Stimulated activated memory B cell treated with anti-CD40 and anti-IgM and Interleukin-4, amounts not matched to agents 10 μg/mL and 1 μg/mL and 100 μg/mL, for 72 hours (primary cell): ENCODE measurements around the gene MBNL2.

Experiments
- ATAC-seq: fragments of 150-1000 bp; cut with Tn5 transposase; 2 replicates; pipeline ENCODE4 v1.10.0; 2021
- H3K27ac Mint-ChIP-seq: one replicate; pipeline ENCODE4 v1.8.0; 2022; ENCODE audit warnings: mild to moderate bottlenecking, mixed read lengths
- H3K27me3 Mint-ChIP-seq: one replicate; pipeline ENCODE4 v1.8.0; 2022; ENCODE audit warnings: mixed read lengths
- H3K36me3 Mint-ChIP-seq: one replicate; pipeline ENCODE4 v1.8.0; 2022; ENCODE audit warnings: mixed read lengths
- H3K4me1 Mint-ChIP-seq: one replicate; pipeline ENCODE4 v1.8.0; 2022; ENCODE audit warnings: mixed read lengths
- H3K4me3 Mint-ChIP-seq: one replicate; pipeline ENCODE4 v1.8.0; 2022; ENCODE audit warnings: mild to moderate bottlenecking, moderate library complexity, mixed read lengths
- H3K9me3 Mint-ChIP-seq: one replicate; pipeline ENCODE4 v1.8.0; 2022; ENCODE audit warnings: mixed read lengths

MBNL2 gene

GRCh38 chr13:97298816-97299215 lies 76.7 kb downstream of the MBNL2 start:
- Mint-ChIP-seq H3K27me3 (no peaks in the 10 kb centered on the region), H3K4me1 (peaks cover 36% of the 10 kb centered on the region), H3K36me3 (peaks cover 19% of the 10 kb centered on the region), H3K27ac (no peak overlapping the region), H3K4me3 (no peak overlapping the region), H3K9me3 (no peaks in the 10 kb centered on the region)
- ATAC-seq, result no peak

DNA sequence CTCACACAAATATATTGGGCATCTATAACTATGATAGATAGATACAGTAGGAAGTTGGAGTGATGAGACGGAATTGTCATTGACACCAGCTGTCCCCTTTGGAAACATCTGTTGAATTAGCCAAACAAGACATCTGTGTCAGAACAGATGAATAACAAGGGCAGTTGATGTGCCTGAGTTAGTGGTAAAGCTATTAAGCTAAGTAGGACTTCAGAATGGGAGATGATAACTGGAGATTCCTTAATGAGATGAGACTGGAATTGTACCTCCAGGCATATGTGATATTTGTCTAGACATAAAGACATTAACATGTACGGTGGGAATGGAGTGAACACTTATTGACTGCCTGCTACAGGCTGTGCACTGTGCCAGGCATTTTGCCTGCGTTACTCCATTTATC lies 78.7 kb downstream of the MBNL2 start:
- H3K27ac Mint-ChIP-seq, result no peak overlapping the region
- H3K36me3 Mint-ChIP-seq, result peaks cover 13% of the 10 kb centered on the region
- no peaks in the 10 kb centered on the region for H3K9me3 Mint-ChIP-seq
- H3K4me3 Mint-ChIP-seq, result no peak overlapping the region
- peaks cover 16% of the 10 kb centered on the region for H3K4me1 Mint-ChIP-seq
- no peak for ATAC-seq
- H3K27me3 Mint-ChIP-seq, result no peaks in the 10 kb centered on the region

DNA sequence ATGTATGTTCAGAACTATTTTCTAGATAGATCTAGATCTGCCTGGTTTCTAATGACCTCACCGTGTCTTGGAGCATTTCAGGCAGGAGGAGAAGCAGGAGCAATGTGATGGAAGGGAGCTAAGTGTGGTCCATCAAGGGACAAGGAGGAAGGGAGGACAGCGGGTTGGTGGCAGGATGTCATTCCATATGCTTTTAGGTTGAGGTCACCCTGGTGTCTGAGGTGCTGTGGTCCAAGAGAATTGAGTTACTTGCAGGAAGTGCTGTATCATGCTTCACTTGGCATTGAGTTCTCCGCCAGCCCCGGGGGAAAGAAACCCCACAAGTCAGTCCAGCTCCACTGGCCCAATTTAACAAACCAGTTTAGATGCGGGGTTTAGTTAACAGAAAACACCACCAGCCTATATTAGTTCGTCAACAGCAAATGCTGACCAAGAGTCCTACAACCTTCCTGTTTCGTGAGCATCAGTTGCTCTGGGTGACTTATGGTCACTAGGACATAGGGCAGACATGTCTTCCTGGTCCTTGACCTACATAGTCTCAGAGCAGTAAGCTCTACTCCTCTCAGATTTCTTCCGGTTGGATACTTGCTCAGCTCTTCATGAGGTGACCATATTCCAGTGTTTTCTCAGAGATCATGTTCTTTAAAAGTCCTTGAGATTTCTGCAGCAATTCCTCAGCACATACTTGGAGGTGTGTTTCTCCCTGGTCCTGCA lies 79.4 kb downstream of the MBNL2 start:
- no peak overlapping the region for H3K27ac Mint-ChIP-seq
- peaks cover 20% of the 10 kb centered on the region for H3K36me3 Mint-ChIP-seq
- no peaks in the 10 kb centered on the region for H3K9me3 Mint-ChIP-seq
- no peak overlapping the region for H3K4me3 Mint-ChIP-seq
- no peaks in the 10 kb centered on the region for H3K27me3 Mint-ChIP-seq
- H3K4me1 Mint-ChIP-seq, result peaks cover 23% of the 10 kb centered on the region
- no peak for ATAC-seq

DNA sequence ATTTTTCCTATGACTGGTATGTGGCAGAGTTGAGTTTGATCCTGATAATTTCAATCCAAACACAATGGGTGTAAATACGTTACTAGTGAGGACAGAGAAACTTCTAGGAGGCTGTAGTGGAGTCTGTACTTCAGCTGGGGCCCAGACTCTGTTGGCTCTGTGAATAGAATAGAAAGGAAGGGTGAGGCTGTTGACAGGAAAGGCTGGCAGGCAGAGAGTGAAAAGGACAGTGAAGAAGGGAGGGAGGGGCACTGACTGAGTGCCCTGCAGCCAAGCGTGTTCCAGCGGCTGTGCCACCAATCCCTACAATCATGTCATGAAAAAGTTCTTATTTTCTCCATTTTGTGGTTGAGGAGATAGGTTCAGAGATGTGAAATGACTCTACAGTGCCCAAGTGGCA lies 80.5 kb downstream of the MBNL2 start:
- Mint-ChIP-seq H3K9me3 (no peaks in the 10 kb centered on the region), H3K4me1 (peaks cover 17% of the 10 kb centered on the region), H3K4me3 (no peak overlapping the region), H3K36me3 (peaks cover 15% of the 10 kb centered on the region), H3K27me3 (no peaks in the 10 kb centered on the region), H3K27ac (no peak overlapping the region)
- ATAC-seq, result no peak

- H3K27ac Mint-ChIP-seq, result no peak overlapping the region
- no peaks in the 10 kb centered on the region for H3K27me3 Mint-ChIP-seq
- no peak for ATAC-seq
- H3K4me3 Mint-ChIP-seq, result no peak overlapping the region
- H3K4me1 Mint-ChIP-seq, result peaks cover 14% of the 10 kb centered on the region
- no peaks in the 10 kb centered on the region for H3K9me3 Mint-ChIP-seq
- H3K36me3 Mint-ChIP-seq, result peaks cover 28% of the 10 kb centered on the region
These were observed 84.0 kb downstream of the MBNL2 start for GRCh38 chr13:97306106-97306505.

DNA sequence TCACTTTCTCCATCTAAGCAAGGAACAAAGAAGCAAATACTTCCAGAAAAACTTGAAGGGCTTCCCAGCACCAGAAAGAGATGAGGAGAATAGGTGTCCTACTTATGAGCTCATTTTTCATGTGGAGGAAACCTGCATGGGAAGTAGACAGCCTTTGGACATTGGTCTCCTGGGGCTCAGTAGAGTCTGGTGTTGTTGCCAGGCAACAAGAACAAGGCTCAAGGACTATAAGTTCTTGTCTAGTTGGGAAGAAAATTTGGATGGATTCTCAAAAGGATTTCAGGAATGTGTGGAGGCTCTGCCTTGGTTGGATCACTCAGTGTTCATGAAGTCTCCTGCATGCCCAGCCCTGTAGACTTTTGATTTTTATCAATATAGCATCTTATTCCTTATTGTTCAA lies 84.5 kb downstream of the MBNL2 start:
- peaks cover 30% of the 10 kb centered on the region for H3K36me3 Mint-ChIP-seq
- H3K4me3 Mint-ChIP-seq, result no peak overlapping the region
- no peak for ATAC-seq
- no peak overlapping the region for H3K27ac Mint-ChIP-seq
- no peaks in the 10 kb centered on the region for H3K27me3 Mint-ChIP-seq
- peaks cover 15% of the 10 kb centered on the region for H3K4me1 Mint-ChIP-seq
- no peaks in the 10 kb centered on the region for H3K9me3 Mint-ChIP-seq

DNA sequence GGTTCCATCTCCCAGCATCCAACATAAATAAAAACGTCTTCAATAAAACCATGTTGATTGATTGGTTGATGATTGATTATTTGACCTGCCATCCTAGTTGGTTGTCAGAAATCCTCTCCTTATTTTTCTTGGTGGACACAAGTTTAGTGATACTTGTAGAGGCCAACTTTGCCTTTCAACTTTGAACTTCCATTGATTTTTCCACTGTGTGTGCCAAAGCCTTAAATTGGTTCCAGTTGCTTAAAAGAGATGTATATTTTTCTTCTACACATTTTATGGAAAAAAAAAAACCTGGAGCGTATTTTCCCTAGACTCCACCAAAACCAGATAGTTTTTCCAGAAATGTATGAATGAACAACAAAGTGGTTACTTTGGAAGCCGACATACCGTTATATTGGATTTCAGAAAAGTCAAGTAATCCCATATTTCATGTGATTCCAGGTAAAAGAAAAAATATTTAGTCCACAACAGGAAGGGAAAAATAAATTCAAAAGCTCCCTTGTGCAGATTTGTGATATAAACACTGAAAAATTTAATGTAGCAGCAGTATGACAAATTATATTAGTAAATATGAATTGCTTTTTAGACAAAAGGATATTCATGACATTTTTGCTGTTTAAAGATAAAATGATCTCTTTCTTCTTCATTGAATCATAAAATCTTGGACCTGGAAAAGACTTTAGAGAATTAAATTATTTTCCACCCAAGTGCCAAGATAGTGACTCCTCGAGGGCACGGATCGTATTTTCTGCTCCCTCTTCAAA lies 85.2 kb downstream of the MBNL2 start:
- H3K4me3 Mint-ChIP-seq, result no peak overlapping the region
- no peak overlapping the region for H3K27ac Mint-ChIP-seq
- H3K4me1 Mint-ChIP-seq, result peaks cover 19% of the 10 kb centered on the region
- H3K36me3 Mint-ChIP-seq, result peaks cover 37% of the 10 kb centered on the region
- H3K9me3 Mint-ChIP-seq, result no peaks in the 10 kb centered on the region
- no peaks in the 10 kb centered on the region for H3K27me3 Mint-ChIP-seq
- no peak for ATAC-seq

DNA sequence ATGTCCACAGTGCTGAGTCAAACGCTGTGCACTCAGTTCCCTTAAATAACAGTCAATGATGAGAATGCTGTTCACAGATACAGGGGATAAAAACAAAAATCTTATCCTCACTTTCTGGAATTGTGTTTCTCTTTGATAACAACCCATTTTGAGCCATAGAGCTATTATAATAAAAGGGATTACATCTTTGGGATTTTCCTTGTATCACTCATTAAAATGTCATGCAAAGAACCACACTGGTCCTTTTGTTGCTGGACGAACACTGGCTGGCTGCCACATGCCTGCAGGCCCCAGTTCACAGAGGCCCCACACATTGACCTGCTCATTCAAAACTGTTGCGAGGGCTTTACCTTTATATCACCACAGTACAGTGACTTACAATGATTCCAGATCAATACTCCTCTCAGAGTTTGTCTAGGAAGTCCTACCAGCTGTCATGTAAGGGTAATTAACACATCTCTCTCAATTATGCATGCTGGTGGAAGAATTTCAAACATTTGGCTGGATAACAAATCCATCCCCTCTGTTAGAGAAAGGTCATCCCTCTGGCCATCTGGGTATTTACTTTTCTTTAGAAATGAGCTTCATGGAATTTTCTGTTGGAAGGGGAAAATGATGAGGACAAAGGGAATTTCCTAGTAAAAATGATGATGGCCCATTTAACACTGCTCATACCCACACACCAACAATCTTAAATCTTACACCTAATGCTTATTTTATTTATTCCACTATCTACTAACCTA lies 85.9 kb downstream of the MBNL2 start:
- Mint-ChIP-seq H3K27ac (no peak overlapping the region), H3K36me3 (peaks cover 38% of the 10 kb centered on the region), H3K9me3 (no peaks in the 10 kb centered on the region), H3K27me3 (no peaks in the 10 kb centered on the region), H3K4me3 (no peak overlapping the region), H3K4me1 (peaks cover 19% of the 10 kb centered on the region)
- ATAC-seq, result no peak

DNA sequence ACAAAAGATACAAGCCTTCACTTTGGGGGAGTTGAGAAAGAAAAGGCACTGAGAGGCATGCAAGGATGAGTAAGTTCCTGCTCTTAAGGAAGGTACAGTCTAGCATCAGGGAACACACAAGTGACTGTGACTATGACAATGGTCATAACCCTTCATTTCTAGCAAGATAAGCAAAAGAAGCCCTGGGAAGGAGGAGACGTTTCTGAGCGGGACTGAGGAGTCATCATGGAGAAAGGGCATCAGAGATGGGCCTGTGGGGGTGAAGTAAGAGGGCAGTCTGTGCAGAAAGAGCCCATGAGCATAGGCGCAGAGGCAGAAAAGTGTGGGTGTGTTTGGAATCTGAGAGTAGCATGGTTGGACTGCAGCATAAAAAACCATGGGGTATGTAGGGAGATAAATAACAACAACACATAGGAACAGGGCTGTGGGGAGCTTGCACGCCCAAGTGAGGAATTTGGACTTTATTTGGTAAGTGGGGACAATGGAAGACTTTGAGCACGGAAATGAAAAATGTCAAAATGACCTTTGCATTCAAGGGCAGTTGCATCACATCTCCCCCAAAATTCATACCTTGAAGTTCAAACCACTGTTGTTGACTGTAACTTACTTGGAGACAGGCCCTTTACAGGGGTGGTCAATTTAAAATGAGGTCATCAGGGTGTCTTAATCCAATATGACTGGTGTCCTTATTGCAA lies 86.7 kb downstream of the MBNL2 start:
- peaks cover 20% of the 10 kb centered on the region for H3K4me1 Mint-ChIP-seq
- H3K27ac Mint-ChIP-seq, result no peak overlapping the region
- ATAC-seq, result no peak
- H3K9me3 Mint-ChIP-seq, result no peaks in the 10 kb centered on the region
- H3K27me3 Mint-ChIP-seq, result no peaks in the 10 kb centered on the region
- H3K4me3 Mint-ChIP-seq, result no peak overlapping the region
- peaks cover 39% of the 10 kb centered on the region for H3K36me3 Mint-ChIP-seq

GRCh38 chr13:97310809-97311436 lies 88.8 kb downstream of the MBNL2 start:
- Mint-ChIP-seq H3K4me3 (no peak overlapping the region), H3K27ac (no peak overlapping the region), H3K4me1 (peaks cover 32% of the 10 kb centered on the region), H3K9me3 (no peaks in the 10 kb centered on the region), H3K36me3 (peaks cover 50% of the 10 kb centered on the region), H3K27me3 (no peaks in the 10 kb centered on the region)
- ATAC-seq, result no peak

DNA sequence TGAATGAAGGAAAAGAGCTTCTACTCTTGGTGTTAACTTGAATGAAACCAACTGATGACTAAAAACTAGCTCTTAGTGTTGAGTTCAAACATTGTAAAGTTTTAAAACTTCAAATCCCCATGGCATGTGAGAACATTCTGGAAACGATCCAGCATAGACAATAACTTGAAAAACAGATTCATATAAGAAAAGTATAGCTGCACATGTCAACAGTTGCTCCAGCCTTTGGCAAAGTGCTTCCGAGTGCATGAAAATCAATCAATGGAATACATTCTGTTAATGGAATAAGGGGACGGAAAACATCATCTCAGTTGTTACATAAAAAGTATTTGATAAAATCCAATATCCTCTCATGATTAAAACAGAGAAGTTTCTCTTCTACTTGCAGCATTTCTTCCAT lies 89.8 kb downstream of the MBNL2 start:
- H3K9me3 Mint-ChIP-seq, result no peaks in the 10 kb centered on the region
- no peak overlapping the region for H3K27ac Mint-ChIP-seq
- H3K36me3 Mint-ChIP-seq, result peaks cover 51% of the 10 kb centered on the region
- peaks cover 35% of the 10 kb centered on the region for H3K4me1 Mint-ChIP-seq
- no peak for ATAC-seq
- no peak overlapping the region for H3K4me3 Mint-ChIP-seq
- no peaks in the 10 kb centered on the region for H3K27me3 Mint-ChIP-seq

GRCh38 chr13:97313551-97314260 lies 91.6 kb downstream of the MBNL2 start:
- no peak for ATAC-seq
- H3K9me3 Mint-ChIP-seq, result no peaks in the 10 kb centered on the region
- peaks cover 40% of the 10 kb centered on the region for H3K4me1 Mint-ChIP-seq
- peaks cover 41% of the 10 kb centered on the region for H3K36me3 Mint-ChIP-seq
- no peaks in the 10 kb centered on the region for H3K27me3 Mint-ChIP-seq
- no peak overlapping the region for H3K4me3 Mint-ChIP-seq
- no peak overlapping the region for H3K27ac Mint-ChIP-seq

- no peak for ATAC-seq
- no peaks in the 10 kb centered on the region for H3K9me3 Mint-ChIP-seq
- peaks cover 55% of the 10 kb centered on the region for H3K4me1 Mint-ChIP-seq
- no peaks in the 10 kb centered on the region for H3K27me3 Mint-ChIP-seq
- no peak overlapping the region for H3K27ac Mint-ChIP-seq
- peaks cover 30% of the 10 kb centered on the region for H3K36me3 Mint-ChIP-seq
- H3K4me3 Mint-ChIP-seq, result no peak overlapping the region
These were observed 94.3 kb downstream of the MBNL2 start for GRCh38 chr13:97316390-97316789.

DNA sequence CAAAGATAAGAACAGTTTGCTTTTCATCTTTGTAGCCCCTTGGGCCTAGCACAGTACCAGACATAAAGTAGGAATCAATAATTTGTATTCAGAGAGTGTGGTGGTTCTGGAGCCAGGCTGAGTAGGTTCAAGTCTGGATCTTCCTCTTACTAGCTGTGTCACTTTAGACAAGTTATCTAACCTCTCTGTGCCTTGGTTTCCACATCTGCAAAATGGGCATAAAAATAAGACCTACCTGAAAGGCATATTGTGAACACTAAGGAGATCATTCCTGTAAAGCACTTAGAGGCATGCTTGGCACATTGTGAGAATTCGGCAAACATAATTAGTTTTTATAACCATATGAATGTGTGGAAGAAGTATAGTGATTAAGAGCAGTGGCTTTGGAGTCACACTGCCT lies 95.8 kb downstream of the MBNL2 start:
- Mint-ChIP-seq H3K4me1 (peaks cover 53% of the 10 kb centered on the region), H3K9me3 (no peaks in the 10 kb centered on the region), H3K36me3 (peaks cover 20% of the 10 kb centered on the region), H3K4me3 (no peak overlapping the region), H3K27me3 (no peaks in the 10 kb centered on the region), H3K27ac (no peak overlapping the region)
- ATAC-seq, result no peak
